ENCODE results near the gene SNCAIP.

Gene SNCAIP

DNA sequence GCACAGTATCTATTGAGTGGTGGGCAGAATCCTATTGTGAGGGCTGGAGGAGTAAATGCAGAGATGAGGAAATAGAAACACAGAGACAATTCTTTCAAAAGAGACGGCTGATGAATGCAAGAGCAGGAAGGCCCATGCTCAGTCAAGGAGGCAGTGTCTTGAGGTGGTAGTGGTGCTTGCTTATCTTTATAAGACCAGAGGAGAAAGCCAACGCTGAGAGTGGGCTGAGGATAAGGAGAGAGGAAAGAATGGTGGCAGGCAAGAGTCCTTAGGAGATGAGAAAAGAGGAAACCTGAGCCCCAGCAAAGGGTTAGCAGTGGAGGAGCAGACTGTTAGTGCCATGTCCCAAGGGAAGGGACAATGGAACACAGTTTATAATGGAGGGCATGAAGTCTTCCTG lies 86.0 kb downstream of the SNCAIP start:
- no peak for DNase-seq (ENCODE audit: low spot score)

- DNase-seq (ENCODE audit: low spot score), result no peak
These were observed 88.3 kb downstream of the SNCAIP start for GRCh38 chr5:122400341-122400740.

GRCh38 chr5:122400938-122401337 lies 88.9 kb downstream of the SNCAIP start:
- DNase-seq (ENCODE audit: low spot score), result no peak

- no peak for DNase-seq (ENCODE audit: low spot score)
These were observed 90.1 kb downstream of the SNCAIP start for GRCh38 chr5:122401976-122402725.

GRCh38 chr5:122402955-122403685 lies 91.1 kb downstream of the SNCAIP start:
- no peak for DNase-seq (ENCODE audit: low spot score)

GRCh38 chr5:122404018-122404417 lies 92.0 kb downstream of the SNCAIP start:
- no peak for DNase-seq (ENCODE audit: low spot score)

DNA sequence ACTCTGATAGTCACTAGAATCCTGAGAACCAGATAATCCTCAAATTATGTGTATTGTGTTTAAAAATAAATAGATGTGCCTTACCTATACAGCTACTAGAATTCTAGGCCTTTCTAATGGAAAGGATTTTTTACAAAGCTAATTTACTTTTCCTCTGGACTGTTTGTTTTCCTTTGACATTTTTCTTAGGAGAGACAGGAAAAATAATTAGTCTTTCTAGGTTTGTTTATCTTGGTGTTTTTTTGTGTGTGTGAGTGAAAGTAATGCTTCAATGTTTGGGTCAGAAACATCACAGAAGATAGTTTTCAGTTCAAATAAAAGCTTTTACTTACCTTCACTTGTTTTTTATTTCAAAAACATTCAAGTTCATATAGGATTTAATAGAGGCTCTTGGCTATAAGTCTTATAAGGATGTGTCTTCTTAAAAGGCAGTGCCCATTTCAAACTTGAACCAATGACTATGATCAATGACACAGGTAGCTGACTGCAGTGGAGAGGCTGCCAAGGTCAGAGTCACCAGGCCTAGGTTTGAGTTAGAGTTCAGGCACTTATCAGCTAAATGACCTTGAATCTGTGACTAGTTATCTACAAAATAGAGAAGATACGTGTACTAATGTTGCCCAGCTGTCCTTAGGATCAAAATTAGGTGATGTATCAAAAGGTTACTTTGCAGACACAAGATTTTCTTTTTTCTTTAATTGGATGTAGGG lies 92.8 kb downstream of the SNCAIP start:
- DNase-seq (ENCODE audit: low spot score), result no peak

GRCh38 chr5:122405751-122406150 lies 93.7 kb downstream of the SNCAIP start:
- DNase-seq (ENCODE audit: low spot score), result no peak

GRCh38 chr5:122406181-122406580 lies 94.1 kb downstream of the SNCAIP start:
- DNase-seq (ENCODE audit: low spot score), result no peak

DNA sequence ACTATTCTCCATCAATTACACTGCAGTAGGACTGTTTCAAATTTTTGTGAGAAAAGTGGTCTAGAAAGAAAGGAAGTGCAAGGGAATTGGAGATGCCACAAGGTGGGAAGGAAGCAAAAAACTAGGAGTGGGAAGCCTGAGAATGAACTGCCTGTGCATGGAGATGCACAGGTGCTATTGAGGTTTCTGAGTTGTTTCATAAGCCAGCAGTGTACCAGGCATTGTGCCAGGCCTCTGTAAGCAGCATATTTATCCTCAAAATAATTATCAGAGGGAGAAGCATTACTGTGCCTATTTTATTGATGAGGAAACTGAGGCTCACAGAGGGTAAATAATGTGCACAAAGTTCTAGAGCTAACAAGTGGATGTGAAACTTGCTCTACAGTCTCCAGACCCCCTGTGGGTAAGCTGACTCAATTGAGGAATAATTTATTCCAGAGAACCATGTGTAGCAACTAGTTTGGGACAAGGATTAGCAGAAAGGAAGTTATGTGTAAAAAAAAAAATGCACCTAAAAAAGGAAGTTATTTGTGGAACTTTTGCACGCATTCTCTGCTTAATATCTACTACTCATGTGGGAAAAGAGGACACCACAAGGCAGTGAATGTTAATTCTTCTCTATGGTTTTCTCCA lies 96.7 kb downstream of the SNCAIP start:
- no peak for DNase-seq (ENCODE audit: low spot score)

- DNase-seq (ENCODE audit: low spot score), result no peak
These were observed 100.9 kb downstream of the SNCAIP start for GRCh38 chr5:122412966-122413365.

DNA sequence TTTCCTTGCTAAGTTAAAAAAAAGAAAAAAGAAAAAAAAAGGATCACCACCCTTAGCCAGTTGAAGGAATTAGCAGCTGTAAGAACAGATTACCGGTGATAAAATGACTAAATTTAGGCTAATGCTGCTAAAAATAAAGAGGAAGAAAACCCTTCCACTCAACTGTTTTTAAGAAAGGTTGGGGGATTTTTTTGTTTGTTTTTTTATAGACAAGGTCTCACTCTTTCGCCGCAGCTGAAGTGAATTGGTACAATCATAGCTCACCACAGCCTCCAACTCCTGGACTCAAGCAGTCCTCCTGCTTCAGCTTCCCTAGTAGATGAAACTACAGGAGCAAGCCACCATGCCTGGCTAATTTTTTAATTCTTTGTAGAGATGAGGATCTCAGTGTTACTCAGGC lies 101.7 kb downstream of the SNCAIP start:
- DNase-seq (ENCODE audit: low spot score), result no peak

DNA sequence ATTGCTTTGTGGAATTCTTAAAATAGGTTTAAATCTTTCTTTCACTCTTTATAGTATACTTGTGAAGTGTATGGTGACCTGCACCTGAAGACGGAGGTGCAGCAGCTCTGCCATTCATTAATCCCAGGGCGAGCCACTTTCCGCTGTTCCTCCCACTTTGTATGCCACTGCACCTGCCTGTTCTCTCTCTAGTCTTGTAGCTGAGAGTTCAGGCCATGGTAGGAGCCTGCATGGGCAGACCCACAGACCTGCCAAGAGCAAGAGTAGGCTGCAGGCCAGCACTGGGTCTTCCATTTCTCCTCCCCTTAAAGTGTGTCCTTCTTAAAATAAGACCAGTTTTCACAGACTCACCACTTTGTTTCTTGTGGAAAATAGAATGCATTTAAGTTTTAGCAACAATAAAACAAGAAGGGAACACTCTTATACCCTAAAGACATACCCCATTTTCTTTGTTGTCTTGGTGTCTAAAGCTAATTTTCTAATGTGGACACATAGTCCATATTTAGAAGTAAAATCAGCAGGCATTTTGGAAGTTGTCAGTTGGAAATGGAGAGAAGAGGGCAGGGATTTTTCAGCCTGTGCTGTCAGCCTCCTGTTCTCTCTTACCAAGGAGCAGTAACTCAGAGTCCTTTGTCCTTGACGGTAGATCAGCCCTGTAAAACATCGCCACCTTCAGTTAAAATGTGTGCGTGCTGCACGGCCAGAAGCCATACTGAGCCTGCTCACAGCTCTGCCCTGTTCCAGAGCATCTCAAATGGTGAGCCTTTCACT lies 103.2 kb downstream of the SNCAIP start:
- DNase-seq (ENCODE audit: low spot score), result peak; percentile 65

DNA sequence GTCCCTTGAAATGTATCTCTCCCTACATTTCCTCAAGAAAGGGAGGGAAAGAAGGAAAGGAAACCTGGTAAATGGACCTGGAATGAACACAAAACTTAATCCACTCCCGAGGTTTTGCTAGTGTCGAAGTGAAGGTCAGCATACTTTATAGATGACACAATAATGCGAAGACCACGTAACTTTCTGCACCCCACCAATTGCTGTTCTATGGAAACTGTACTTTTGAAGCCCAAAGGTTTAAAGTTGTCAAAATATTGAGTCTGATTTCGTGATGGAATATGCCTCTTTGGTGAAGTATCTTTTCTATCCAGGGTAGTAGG lies 103.7 kb downstream of the SNCAIP start:
- no peak for DNase-seq (ENCODE audit: low spot score)

GRCh38 chr5:122419142-122419894 lies 107.3 kb downstream of the SNCAIP start:
- DNase-seq (ENCODE audit: low spot score), result no peak

DNA sequence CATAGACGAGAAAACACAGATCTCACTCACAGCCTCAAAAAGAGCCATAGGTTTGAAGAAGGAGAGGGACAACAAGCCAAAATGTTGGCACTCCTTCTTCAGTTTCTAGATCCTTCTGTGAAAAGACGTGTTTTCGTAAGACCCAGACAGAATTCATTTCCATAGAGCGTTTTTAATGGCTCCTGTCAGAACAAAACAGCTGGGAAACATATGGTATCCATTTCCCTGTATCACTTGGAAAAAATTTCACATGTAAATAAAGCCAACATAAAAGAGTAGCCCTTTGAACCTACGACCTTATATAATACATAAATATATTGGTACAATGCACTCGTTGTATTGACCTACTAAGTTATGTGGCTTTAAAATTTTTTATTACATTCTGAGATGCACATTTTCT lies 108.1 kb downstream of the SNCAIP start:
- DNase-seq (ENCODE audit: low spot score), result no peak

DNA sequence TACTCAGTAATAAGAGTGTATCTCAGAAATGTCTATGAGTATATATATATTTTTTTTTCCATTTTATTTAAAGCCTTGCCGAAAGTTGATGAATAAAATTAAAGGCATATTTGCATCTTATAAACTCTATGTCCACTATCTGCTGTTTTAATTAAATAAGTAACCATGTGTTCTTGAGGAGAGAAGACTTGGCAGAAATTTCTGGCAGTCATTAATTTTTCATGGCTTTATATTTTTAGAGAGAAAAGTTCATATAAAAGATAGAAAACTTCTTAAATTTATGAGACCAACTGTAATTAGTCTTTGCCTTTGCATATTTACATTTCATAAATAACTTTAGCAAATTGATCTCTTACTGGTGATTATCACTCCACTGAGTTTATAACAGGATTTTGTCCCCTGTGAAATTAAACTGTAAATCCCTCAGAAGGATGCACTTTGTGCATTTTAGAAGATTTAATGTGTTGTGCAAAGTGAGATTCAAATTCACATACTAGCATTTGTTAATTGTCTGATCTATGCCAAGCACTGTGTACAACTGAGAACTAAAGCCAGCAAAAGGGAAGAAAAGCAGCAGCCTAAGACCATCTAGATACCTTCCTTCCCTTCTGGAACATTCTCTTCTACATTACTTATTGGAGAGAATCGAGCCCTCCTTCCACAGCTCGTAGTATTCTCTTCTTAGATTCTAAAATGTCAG lies 108.7 kb downstream of the SNCAIP start:
- no peak for DNase-seq (ENCODE audit: low spot score)

- no peak for DNase-seq (ENCODE audit: low spot score)
These were observed 109.5 kb downstream of the SNCAIP start for GRCh38 chr5:122421374-122422079.

- DNase-seq (ENCODE audit: low spot score), result no peak
These were observed 111.2 kb downstream of the SNCAIP start for GRCh38 chr5:122423221-122423620.

- no peak for DNase-seq (ENCODE audit: low spot score)
These were observed 112.1 kb downstream of the SNCAIP start for GRCh38 chr5:122424132-122424531.

All from GM03348 (cell line).